Endodermal cell (in vitro differentiated cells): ENCODE data around the gene AMPD3. TPM values are rescaled to one million over a fixed set of nuclear protein-coding genes. Genes with fewer than 3 reads are reported as not detected.

ENCODE experiments used
- DNase-seq: peaks from one replicate; pipeline ENCODE4 v3.0.0-alpha.2; 2017
- H3K27ac ChIP-seq: 2 replicates; pipeline ENCODE4 v1.5.1; 2013; ENCODE audit warnings: mild to moderate bottlenecking, low read depth, low read length, moderate library complexity
- H3K27me3 ChIP-seq: 2 replicates; pipeline ENCODE4 v1.6.1; 2013; ENCODE audit warnings: mild to moderate bottlenecking, low read length, moderate library complexity; ENCODE audit not compliant: insufficient read depth, control insufficient read depth, poor library complexity, severe bottlenecking
- H3K36me3 ChIP-seq: 2 replicates; pipeline ENCODE4 v1.7.0; 2013; ENCODE audit warnings: mild to moderate bottlenecking, low read length, moderate library complexity; ENCODE audit not compliant: control insufficient read depth, insufficient read depth
- H3K4me1 ChIP-seq: one replicate; pipeline ENCODE4 v1.7.0; 2013; ENCODE audit warnings: low read length; ENCODE audit not compliant: control insufficient read depth, insufficient read depth
- H3K4me3 ChIP-seq: 2 replicates; pipeline ENCODE4 v1.5.1; 2013; ENCODE audit warnings: mild to moderate bottlenecking, low read length, moderate library complexity
- H3K9ac ChIP-seq: 2 replicates; pipeline ENCODE4 v1.6.1; 2013; ENCODE audit warnings: mild to moderate bottlenecking, low read length, moderate library complexity; ENCODE audit not compliant: poor library complexity, severe bottlenecking; ENCODE audit errors: extremely low read depth
- H3K9me3 ChIP-seq: 2 replicates; pipeline ENCODE4 v1.6.1; 2013; ENCODE audit warnings: mild to moderate bottlenecking, low read length, moderate library complexity; ENCODE audit not compliant: control insufficient read depth
- H3K27ac Mint-ChIP-seq: 2 replicates; pipeline ENCODE4 v1.8.0; 2020; ENCODE audit warnings: mixed read lengths
- H3K27me3 Mint-ChIP-seq: 2 replicates; pipeline ENCODE4 v1.8.0; 2021; ENCODE audit warnings: mild to moderate bottlenecking, mixed read lengths; ENCODE audit not compliant: insufficient read depth
- H3K36me3 Mint-ChIP-seq: 2 replicates; pipeline ENCODE4 v1.8.0; 2020; ENCODE audit warnings: low read depth, mixed read lengths
- H3K4me1 Mint-ChIP-seq: 2 replicates; pipeline ENCODE4 v1.8.0; 2020; ENCODE audit warnings: mixed read lengths
- H3K4me3 Mint-ChIP-seq: 2 replicates; pipeline ENCODE4 v1.8.0; 2020; ENCODE audit warnings: mild to moderate bottlenecking, moderate library complexity, mixed read lengths
- H3K9me3 Mint-ChIP-seq: 2 replicates; pipeline ENCODE4 v1.8.0; 2020; ENCODE audit warnings: mild to moderate bottlenecking, mixed read lengths
- CTCF ChIP-seq: fragments of 200-600 bp; sonication (generic); conservative IDR thresholded peaks from 2 replicates; pipeline ENCODE4 v1.5.0; 2021; ENCODE audit warnings: antibody characterized with exemption, mild to moderate bottlenecking
- WGBS, 2 experiments: methylation state at CpG; one replicate each; pipeline versions ENCODE4 v1.1.5 to v1.1.7; 2013; ENCODE audit warnings: missing lambda C conversion rate in 2 of 2, mixed read lengths in 1 of 2; ENCODE audit not compliant: insufficient coverage in 1 of 2, insufficient read length in 1 of 2; 5-methylcytosine and 5-hydroxymethylcytosine counted together
- total RNA-seq, 2 donors: library from RNA; stranded (reverse); fragmentation: NEBNext Ultra II Directional in 1 of 2; extraction: Animal tissue kit (Norgen Biotek cat#: 25700) in 1 of 2; gene quantifications; 2 replicates in 1 of 2; 3 replicates in 1 of 2; pipeline ENCODE4 v1.2.1, GENCODE V29; 2021

Gene AMPD3
- total RNA-seq, 2 donors from 2014 or later = 7.1 to 7.9 TPM

- Histone ChIP-seq H3K4me1 (peaks cover 4% of the 10 kb centered on the region), H3K9ac (no peak overlapping the region), H3K27me3 (no peaks in the 10 kb centered on the region), H3K27ac (no peak overlapping the region), H3K9me3 (no peaks in the 10 kb centered on the region), H3K36me3 (no peaks in the 10 kb centered on the region), H3K4me3 (no peak overlapping the region)
- peaks cover 12% of the 10 kb centered on the region for H3K4me1 Mint-ChIP-seq
- TF ChIP-seq CTCF = no peak
- no peaks in the 10 kb centered on the region for H3K36me3 Mint-ChIP-seq
- WGBS, 2 experiments = 92 to 93% methylated on average over 10 to 13 of the region's 13 CpGs
- DNase-seq = no peak
- H3K27me3 Mint-ChIP-seq = peaks cover 4% of the 10 kb centered on the region
- no peak overlapping the region for H3K27ac Mint-ChIP-seq
- no peaks in the 10 kb centered on the region for H3K9me3 Mint-ChIP-seq
- H3K4me3 Mint-ChIP-seq = no peak overlapping the region
Observed at GRCh38 chr11:10407749-10408685, 47.0 kb upstream of the AMPD3 start.

DNA sequence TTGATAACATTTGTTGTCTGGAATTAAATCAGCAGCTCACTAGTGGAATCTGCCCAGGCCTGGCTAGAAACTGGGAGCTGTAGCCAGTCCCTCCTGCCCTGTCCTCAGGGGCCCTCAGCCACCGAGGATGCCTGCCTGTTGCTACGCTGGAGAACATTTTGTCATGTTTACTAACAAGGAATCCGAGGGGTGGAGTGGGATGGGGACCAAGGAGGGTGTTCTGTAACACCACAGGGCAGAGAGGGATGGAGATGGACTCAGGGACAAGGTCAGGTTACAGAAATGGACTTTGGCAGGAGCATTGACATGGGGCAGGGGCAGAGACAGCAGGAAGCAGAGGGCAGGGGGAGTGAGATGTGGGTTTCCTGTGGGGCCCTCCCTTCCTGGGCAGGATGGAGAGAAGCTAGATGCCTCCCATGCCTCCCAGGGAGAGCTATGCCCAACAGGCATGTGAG, 45.8 kb upstream of the AMPD3 start:
- Mint-ChIP-seq H3K9me3 (no peaks in the 10 kb centered on the region), H3K4me1 (peaks cover 12% of the 10 kb centered on the region), H3K4me3 (no peak overlapping the region), H3K27me3 (no peaks in the 10 kb centered on the region), H3K27ac (no peak overlapping the region), H3K36me3 (no peaks in the 10 kb centered on the region)
- DNase-seq = no peak
- no peak for TF ChIP-seq CTCF
- no peak overlapping the region for H3K4me3 ChIP-seq
- peaks cover 4% of the 10 kb centered on the region for H3K4me1 ChIP-seq
- H3K27me3 ChIP-seq = no peaks in the 10 kb centered on the region
- H3K9ac ChIP-seq = no peak overlapping the region
- H3K27ac ChIP-seq = no peak overlapping the region
- H3K9me3 ChIP-seq = no peaks in the 10 kb centered on the region
- WGBS, 2 experiments = 82 to 90% methylated on average over 3 of the region's 3 CpGs
- H3K36me3 ChIP-seq = no peaks in the 10 kb centered on the region

GRCh38 chr11:10410106-10410843, 44.8 kb upstream of the AMPD3 start:
- 85 to 89% methylated on average over 8 of the region's 8 CpGs for WGBS, 2 experiments
- H3K27me3 ChIP-seq = no peaks in the 10 kb centered on the region
- peaks cover 4% of the 10 kb centered on the region for H3K4me1 ChIP-seq
- no peak overlapping the region for H3K27ac ChIP-seq
- no peaks in the 10 kb centered on the region for H3K36me3 Mint-ChIP-seq
- H3K27me3 Mint-ChIP-seq = no peaks in the 10 kb centered on the region
- no peaks in the 10 kb centered on the region for H3K9me3 ChIP-seq
- no peak for TF ChIP-seq CTCF
- H3K4me3 Mint-ChIP-seq = no peak overlapping the region
- no peaks in the 10 kb centered on the region for H3K9me3 Mint-ChIP-seq
- H3K27ac Mint-ChIP-seq = no peak overlapping the region
- no peak overlapping the region for H3K9ac ChIP-seq
- no peak for DNase-seq
- H3K4me3 ChIP-seq = no peak overlapping the region
- peaks cover 12% of the 10 kb centered on the region for H3K4me1 Mint-ChIP-seq
- no peaks in the 10 kb centered on the region for H3K36me3 ChIP-seq
